HG02798 (cell line): ENCODE data around the gene CEP128.

Source experiments
- ATAC-seq: cut with Tn5 transposase; IDR thresholded peaks from one replicate; pipeline ENCODE4 v1.9.1; 2021; ENCODE audit warnings: mild to moderate bottlenecking; ENCODE audit not compliant: unreplicated experiment, poor library complexity

Gene CEP128

DNA sequence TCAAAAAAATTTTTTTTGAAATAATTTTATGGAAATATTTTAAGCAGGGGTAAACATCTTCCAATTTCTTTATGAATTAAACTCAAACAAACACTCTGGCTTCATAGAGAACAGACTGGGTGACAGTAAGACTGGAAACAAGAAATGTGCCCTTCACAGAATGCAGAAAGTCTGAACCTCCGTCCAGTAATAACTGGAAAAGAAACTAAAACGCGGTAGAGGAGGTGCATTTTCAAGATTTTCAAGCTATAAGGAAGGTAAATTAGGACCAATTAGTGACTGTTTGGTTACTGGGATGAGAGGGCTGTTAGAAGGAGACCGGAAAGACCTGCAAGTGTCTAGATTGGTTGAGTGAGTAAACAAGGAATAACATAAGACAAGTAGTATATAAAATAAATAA, 245.7 kb downstream of the CEP128 start:
- no peak for ATAC-seq

DNA sequence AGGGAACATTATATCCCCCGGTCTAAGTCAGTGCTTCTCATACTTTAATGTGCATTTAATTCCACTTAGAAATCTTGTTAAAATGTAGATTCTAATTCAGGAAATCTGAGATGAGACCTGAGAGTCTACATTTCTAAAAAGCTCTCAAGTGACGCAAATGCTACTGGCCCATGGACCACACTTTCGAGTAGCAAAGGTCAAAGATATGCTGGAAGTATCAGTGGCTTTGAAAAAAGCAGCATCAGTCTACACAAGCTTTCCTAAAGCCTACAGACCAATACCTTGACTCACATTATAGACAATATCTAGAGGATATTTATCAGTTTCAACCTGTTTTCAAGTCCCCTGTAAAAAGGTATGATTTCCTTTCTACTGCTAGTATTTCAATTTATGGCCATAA, 248.6 kb downstream of the CEP128 start:
- no peak for ATAC-seq

DNA sequence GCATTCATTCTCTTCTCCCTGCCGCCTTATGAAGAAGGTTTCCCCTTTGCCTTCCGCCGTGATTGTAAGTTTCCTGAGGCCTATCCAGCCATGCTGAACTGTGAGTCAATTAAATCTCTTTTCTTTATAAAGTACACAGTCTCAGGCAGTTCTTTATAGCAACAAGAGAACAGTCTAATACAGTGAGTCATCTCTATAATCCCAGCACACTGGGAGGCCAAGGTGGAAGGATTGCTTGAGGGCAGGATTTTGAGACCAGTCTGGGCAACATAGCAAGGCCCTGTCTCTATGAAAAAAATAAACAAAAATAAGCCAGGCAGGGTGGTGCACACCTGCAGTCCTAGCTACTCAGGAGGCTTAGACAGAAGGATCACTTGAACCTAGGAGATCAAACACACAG, 259.9 kb downstream of the CEP128 start:
- ATAC-seq, result no peak

DNA sequence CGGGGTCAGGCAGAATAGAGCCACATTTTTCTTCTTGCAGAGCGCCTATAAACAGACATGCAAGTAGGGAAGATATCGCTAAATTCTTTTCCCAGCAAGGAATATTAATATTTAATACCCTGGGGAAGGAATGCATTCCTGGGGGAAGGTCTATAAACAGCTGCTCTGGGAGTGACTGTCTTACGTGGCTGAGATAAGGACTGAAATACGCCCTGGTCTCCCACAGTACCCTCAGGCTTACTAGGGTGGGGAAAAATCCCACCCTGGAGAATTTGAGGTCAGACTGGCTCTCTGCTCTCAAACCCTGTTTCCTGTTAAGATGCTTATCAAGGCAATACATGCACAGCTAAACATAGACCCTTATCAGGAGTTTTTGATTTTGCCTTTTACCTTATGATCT, 262.3 kb downstream of the CEP128 start:
- ATAC-seq, result no peak

DNA sequence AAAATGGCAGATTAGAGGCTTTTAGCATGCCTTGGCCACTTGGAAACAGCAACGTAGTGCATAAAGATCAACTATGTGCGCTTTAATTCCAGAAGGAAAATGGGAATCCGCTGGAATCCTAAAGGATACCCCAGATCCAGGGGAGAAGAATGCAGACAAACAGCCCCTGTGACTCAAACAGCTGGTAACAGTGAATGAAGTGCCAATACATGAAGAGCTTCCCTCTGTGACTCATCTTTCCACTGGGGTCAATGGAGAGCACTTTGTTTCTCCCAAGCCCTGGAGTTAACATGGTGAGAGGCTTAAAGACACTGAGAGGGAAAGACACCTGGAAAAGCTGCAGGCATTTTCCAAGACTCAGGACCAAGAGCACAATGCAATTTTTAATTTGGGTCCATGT, 263.1 kb downstream of the CEP128 start:
- ATAC-seq, result no peak

DNA sequence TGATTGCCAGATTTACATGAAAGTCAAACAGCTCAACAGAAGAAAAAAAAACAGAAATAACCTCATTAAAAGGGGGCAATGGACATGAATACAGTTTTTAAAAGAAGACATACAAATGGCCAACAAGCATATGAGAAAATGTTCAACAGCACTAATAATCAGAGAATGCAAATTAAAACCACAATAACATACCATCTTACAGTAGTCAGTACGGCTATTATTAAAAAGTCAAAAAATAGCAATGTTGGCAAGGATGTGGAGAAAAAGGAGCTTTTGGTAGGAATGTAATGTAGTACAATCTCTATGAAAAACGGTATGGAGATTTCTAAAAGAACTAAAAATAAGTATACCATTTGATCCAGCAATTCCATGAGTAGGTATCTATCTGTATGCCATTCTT, 272.1 kb downstream of the CEP128 start:
- no peak for ATAC-seq

DNA sequence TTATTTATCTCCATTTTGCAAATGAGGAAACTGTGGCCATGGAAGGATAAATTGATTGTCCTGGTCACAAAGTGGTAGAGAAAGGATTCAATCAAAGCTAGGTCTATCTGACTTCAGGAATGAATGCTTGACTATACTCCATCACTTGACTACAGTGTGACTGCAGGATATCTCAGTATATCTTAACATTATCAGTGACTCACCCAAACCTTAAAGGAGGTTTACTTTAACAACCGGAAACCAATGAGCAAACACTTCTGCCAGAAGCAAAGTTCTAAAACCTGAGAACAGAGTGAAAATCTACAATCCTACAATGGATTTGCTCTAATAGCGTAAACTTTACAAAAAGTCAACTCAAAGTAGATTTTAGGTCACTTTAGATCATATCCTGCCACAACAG, 277.0 kb downstream of the CEP128 start:
- ATAC-seq, result no peak

DNA sequence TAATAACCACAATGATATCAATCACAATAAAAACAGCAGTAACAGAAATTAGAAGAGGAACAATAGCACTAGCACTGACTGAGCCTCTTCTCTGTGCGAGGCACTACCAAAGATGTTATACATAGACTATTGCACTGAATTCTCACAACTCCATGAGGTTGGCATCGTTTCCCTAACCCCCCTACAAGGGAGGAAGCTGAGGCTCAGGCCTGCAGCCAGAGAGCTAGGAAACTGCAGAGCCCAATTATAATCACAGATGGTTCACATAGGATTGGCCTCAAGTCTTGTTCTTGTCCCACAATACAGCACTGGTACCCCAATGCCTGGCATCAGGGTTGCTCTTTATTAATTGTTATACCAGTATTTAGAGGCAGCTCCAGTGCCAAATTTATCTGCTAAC, 278.0 kb downstream of the CEP128 start:
- no peak for ATAC-seq

DNA sequence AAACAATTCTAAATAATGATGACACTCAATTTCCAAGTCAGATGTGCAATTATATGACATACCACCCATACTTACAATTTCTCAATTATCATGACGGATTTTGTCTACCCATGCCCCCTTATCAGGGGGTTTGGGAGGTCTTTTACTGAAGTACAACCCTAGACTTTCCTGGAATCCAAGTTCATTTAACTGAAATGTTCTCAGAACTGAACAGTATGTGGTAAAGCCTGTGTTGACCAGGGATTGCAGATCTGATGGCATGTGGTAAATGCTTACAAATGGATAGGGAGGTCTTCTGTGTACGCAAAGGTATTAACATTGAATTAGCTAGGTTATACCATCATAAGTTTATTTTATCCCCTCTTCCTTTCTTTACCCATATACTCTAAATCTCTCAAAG, 281.8 kb downstream of the CEP128 start:
- no peak for ATAC-seq

DNA sequence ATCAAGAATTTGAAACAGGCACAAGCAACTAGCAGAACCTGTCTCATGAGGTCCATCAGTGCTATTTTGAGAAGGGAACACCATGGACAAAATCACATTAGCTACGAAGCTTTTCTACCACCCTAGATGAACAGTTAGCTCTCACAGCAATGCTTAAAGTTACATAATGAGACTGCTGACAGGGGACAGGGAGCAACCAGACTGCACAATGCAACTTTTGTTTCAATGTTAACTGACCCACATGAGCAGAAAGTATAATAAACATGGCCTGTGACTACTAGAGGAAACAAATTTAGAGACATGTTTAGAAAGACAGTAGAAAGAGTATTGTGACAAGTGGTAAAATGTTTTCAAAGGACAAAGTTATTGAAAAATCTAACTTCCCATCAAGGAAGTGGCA, 282.8 kb downstream of the CEP128 start:
- ATAC-seq, result no peak

DNA sequence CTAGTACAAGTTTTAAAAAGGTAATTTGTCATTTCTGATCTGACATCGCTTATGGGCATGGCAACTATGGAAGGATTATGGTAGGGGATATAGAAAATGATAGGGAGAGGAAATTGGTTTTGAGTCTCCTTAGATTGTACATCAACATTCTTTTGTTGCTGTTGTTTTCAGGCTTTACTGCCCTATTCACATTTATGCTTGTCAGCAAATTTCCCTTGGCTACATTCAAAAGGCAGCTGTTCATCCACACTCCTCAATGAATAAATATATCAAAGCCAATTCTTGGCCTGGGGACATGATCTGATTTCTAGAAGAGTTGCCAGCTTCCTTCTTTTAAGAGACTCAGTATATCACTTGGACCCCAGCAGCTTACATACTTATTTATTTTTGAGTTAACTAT, 283.4 kb downstream of the CEP128 start:
- no peak for ATAC-seq

DNA sequence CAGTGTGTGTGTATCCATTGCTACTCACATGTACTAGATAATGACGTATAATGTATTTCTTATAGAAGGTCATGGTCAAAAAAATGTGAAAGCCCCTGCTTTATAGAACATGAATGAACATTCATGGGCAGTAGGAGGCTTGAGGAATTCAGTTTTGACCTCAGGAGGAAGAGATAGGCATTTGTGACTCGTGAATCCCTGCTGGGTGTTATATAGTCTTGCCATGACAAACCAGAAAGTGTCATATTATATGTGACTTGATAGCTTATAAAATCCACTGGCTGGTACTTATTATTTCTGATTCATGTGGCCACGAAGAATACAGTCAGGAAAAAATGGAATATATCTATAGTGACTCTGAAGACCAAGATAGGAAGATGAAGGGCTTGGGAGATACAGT, 287.6 kb downstream of the CEP128 start:
- ATAC-seq, result no peak

DNA sequence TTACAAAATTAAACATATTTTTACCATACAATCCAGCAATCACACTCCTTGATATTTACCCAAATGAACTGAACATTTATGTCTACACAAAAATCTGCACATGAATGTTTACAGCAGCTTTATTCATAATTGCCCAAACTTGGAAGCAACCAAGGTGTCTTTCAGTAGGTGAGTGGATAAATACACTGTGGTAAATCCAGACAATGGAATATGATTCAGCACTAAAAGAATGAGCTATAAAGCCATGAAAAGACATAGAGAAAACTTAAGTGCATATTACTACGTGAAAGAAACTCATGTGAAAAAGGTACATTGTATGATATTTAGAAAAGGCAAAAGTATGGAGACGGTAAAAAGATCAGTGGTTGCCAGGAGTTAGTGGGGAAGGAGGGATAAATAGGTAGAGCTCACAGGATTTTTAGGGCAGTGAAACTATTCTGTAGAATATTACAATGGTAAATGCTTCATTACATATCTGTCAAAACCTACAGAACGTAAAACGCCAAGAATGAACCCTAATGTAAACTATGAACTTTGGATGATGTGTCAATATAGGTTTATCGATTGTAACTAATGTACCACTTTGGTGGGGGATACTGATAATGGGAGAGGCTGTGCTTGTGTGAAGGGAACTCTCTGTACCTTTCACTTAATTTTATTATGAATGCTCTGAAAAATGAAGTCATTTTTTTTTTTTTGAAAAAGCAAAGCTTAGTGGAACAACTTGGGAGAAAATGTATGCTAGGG, 295.7 kb downstream of the CEP128 start:
- no peak for ATAC-seq

DNA sequence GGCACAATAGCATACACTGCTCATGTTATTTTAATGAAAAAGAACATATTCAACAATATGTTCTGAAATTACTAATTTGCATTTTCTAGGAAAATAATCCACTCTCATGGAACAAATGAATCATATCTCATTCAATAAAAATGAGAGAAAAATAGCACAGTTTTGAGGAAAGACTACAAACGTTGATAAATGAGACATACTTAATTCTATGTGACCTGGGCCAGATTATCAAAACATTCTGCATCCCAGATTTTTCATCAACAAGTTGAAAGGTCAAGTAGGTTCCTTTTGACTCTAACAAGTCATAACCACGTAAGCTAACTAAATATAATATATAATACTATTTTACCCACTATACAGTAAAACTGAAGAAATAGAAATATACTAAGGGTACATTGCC, 296.7 kb downstream of the CEP128 start:
- no peak for ATAC-seq

DNA sequence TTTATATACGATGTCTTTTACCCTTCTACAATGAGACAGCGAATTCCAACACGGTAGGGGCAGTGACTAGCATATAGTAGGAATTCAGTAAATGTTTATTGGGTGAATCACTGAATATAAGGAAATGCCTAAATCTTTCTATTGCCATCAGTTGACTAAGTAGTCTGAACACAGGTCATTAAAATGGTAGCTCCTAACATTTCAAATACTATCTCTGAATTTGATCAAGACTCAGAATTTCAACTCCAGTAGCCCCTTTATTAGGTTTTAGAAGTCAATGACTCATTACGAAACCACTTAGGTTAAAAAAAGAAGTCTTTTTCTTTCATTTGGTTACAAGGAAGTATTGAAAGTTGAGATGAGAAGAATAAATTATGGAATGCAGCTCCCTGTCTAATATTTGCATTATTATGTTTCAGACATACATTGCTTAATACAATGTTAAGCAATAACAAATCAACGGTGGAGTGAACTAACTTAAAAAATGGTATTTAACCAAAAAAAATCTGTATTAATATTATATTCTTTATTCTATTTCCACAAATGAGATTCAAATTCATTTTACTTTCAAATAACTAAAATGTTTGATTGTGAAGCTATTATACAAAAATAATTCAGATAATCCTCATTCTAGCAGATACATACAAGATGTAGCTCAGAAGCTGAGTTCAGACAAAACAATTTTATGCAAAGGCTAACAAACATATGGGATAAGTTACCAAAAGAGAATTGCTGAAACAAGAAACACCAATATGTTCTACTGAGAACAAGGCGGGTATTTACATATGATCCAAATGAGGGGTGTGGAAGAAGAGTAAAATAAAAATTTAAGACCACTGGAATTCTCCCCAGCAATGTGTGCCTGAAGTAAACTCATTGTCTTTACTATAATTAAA, 302.7 kb downstream of the CEP128 start:
- ATAC-seq, result no peak

DNA sequence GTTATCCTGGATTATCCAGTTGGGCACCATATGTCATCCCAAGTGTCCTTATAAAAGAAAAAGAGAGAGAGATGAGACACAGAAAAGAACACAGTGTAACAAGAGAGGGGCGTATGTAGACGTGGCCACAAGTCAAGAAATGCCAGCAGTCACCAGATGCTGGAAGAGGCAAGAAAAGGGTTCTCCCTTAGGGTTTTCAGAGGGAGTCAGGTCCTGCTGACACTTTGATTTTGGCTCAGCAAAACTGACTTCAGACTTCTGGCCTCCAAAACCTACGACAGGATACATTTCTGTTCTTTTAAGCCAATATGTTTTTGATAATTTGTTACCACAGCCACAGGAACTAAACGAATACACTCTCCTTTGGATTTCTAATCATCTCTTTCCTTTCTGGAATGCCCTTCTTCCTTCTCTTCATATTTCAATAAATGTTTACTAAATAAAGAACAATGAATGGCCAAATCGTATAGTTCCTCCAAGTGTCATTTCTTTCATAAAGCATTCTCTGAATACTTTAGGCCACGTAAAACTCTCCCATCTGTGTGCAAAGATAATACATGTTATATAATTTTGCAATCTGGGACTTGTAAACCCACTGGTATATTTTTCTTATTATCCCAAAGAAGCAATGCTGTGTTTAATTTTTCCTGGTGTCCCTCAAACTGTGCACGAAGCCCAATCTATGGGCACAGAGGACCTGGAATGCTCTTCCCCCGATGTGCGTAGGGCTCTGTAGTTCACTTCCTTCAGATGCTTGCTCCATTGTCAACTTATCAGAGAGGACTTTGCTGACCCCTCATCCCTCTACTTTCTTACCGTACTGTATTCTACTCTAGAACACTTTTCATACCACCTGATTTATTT, 303.6 kb downstream of the CEP128 start:
- no peak for ATAC-seq

DNA sequence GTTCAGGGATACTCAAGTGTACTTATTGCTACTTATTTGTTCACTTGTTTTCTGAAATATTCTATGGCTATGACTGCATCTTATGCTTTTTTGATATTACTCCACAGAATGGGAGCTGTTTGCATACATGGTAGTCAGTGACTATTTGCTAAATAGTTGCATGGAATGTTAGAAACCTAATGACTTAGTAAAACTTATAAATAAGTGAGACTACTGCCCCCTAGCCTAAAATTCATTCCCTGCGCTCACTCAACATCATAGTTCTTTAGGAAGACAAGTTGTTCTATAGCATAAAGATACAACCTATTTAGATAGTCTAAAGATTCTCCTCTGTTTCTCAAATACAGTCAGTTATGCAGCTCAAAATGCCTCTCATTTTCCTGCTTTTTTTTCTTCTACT, 305.5 kb downstream of the CEP128 start:
- ATAC-seq, result no peak

DNA sequence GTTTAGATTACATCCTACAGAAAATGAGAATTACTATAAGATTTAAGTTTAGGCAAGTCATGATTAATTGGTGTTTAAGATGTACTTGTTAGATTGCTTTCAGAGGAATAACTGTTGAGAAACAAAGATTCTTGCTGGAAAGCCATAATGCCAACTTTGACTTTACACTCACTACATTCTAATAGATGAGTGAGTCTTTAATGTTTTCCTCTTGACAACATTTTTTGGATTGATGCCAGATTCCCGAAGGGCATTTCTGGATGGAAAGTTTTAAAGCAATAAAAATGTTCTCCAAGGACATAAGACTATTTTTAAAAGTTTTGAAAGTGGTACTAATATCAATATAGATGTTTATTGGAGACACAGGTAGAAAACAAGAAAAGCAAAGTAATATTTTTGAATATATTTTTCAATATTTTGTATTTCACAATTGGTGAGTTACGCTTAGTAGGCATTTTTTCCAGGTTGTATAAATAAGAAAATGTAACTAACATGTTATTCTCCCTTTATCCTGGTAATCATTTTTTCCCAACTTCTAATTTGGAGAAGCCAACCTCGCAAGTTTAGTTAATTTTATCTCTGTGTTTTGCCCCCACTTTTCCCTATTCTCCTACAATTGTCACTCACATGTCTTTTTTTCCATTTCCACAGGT, 307.3 kb downstream of the CEP128 start:
- no peak for ATAC-seq

DNA sequence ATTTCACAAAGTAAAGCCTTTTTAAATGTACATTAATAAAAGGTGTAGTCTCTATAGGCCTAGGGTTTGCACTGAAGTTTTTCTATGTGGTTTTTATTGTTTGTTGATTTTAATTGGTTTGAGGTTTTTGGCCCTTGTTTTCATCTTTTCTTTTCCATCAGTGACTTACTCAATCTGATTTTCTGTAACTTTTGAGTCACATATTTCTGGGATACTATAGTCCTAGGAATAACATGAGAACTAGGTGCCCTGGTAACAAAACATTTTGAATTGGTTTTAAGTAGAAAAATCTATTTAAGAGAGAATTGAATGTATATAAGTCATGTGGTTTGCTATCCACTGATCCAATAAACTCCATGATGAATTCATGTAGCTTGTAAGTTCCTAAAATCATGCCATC, 311.9 kb downstream of the CEP128 start:
- no peak for ATAC-seq

DNA sequence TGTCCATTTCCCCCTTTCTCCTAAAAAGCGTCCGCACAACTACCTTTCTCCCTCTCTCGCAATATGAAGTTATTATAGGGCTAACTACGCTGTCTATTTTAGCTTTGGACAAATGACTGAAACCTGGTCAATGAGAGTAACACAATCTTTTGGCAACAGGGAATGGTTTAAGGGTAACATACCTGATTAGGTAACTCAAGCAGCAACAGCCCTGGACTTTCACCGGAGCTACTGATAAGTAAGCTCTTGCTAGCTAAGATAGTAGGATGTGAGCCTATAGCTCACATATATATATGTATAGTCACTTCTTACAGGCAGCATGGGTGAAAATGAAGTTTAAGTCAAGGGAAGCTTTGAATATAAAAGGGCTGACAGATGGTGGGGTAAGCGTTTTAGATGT, 313.0 kb downstream of the CEP128 start:
- no peak for ATAC-seq
